ENCODE data around the gene ST7L.

GRCh38 chr1:112618721-112619517 lies at the start of gene ST7L:
- TF ChIP-seq CTCF (optimal IDR thresholded peaks at IDR 0.05 in 1 of 3, IDR thresholded peaks at IDR 0.05 in 1 of 3, conservative IDR thresholded peaks at IDR 0.05 in 1 of 3; ENCODE audit: extremely low read depth in 1 of 3, insufficient read depth in 2 of 3, low read length in 3 of 3) (no peak), EZH2 (IDR thresholded peaks at IDR 0.05; ENCODE audit: low read length) (no peak)

Measured in keratinocyte (primary cell).